Measurements from ENCODE around the gene YPEL1. TPM values are rescaled to one million over a fixed set of nuclear protein-coding genes. Genes with fewer than 3 reads are reported as not detected.

The YPEL1 gene
- total RNA-seq, 1 donor from 2014 or later: 0.26 TPM

DNA sequence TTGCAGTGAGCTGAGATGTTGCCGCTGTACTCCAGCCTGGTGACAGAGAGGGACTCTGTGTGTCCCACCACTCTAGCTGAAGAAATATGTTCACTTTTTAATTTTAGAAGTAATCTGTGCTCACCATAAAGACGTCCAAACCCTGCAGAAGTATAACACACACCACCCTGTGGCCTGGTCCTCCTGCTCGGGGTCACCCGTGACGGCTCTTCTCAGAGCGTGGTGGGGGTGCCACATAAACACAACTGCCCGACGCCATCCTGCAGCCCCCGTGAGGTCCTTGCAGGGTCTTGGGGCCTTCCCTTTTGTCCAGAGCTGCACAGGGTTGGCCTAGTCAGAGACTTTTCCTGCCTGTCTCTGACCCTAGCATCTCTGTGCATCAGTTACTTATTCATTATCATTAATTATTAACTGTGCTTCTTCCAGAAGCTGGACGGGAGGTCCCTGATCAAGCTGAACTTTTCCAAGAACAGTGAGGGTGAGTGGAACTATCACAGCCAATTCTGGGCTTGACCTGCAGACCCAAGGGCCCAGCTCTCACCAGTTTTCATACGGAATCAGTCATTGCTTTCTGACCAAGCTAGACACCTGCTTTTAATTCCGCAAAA lies 60.9 kb downstream of the YPEL1 start:
- DNase-seq (ENCODE audit: low read depth) (no peak), FAIRE-seq (no peak)
- H3K27me3 ChIP-seq (ENCODE audit: control insufficient read depth, insufficient read depth, low read length): no peaks in the 10 kb centered on the region
- H3K36me3 ChIP-seq (ENCODE audit: control insufficient read depth, insufficient read depth, low read length): peaks cover 16% of the 10 kb centered on the region
- H3K4me3 ChIP-seq (ENCODE audit: low read depth, low read length): no peak overlapping the region
- no peak for TF ChIP-seq CTCF (IDR thresholded peaks at IDR 0.05; ENCODE audit: insufficient read depth, low read length, severe bottlenecking)

GRCh38 chr22:21673534-21674321 lies 61.9 kb downstream of the YPEL1 start:
- FAIRE-seq (no peak), DNase-seq (ENCODE audit: low read depth) (no peak)
- Histone ChIP-seq H3K36me3 (ENCODE audit: control insufficient read depth, insufficient read depth, low read length) (peaks cover 16% of the 10 kb centered on the region), H3K27me3 (ENCODE audit: control insufficient read depth, insufficient read depth, low read length) (no peaks in the 10 kb centered on the region), H3K4me3 (ENCODE audit: low read depth, low read length) (no peak overlapping the region)
- no peak for TF ChIP-seq CTCF (IDR thresholded peaks at IDR 0.05; ENCODE audit: insufficient read depth, low read length, severe bottlenecking)

DNA sequence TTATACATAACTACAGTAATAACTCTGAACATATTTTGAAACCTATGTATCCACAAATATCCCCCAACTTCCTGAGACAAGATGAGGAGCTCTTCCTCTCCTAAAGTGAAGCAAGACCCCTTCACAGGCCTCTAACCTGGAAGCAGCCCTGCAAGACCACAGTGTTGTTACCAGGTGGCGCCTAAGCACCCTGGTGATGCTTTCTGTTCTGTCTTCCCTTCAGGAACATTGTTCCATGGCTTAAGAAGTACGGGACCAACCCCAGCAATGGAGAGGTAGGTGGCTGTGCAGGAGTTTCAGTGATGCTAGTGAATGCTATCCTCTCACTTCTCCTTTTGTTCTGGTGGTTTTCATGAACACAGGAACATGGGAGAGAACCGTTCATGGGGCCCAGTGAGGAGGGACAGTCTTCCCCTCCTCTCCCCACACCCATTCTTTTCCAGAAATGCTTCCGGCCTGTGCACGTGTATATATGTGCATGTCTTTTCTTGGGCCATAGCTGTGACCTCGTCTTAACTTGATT lies 63.4 kb downstream of the YPEL1 start:
- TF ChIP-seq CTCF (IDR thresholded peaks at IDR 0.05; ENCODE audit: insufficient read depth, low read length, severe bottlenecking): no peak
- Histone ChIP-seq H3K36me3 (ENCODE audit: control insufficient read depth, insufficient read depth, low read length) (peaks cover 16% of the 10 kb centered on the region), H3K4me3 (ENCODE audit: low read depth, low read length) (no peak overlapping the region), H3K27me3 (ENCODE audit: control insufficient read depth, insufficient read depth, low read length) (no peaks in the 10 kb centered on the region)
- FAIRE-seq (no peak), DNase-seq (ENCODE audit: low read depth) (no peak)

- TF ChIP-seq CTCF (IDR thresholded peaks at IDR 0.05; ENCODE audit: insufficient read depth, low read length, severe bottlenecking): no peak
- Histone ChIP-seq H3K27me3 (ENCODE audit: control insufficient read depth, insufficient read depth, low read length) (no peaks in the 10 kb centered on the region), H3K4me3 (ENCODE audit: low read depth, low read length) (no peak overlapping the region), H3K36me3 (ENCODE audit: control insufficient read depth, insufficient read depth, low read length) (peaks cover 11% of the 10 kb centered on the region)
- no peak for FAIRE-seq
- peak; percentile 21 for DNase-seq (ENCODE audit: low read depth)
These were observed 66.6 kb downstream of the YPEL1 start for GRCh38 chr22:21669026-21669425.

- Histone ChIP-seq H3K27me3 (ENCODE audit: control insufficient read depth, insufficient read depth, low read length) (no peaks in the 10 kb centered on the region), H3K4me3 (ENCODE audit: low read depth, low read length) (peak overlapping the region; percentile 88), H3K36me3 (ENCODE audit: control insufficient read depth, insufficient read depth, low read length) (peaks cover 2% of the 10 kb centered on the region)
- TF ChIP-seq CTCF (IDR thresholded peaks at IDR 0.05; ENCODE audit: insufficient read depth, low read length, severe bottlenecking): no peak
- DNase-seq (ENCODE audit: low read depth) (no peak), FAIRE-seq (no peak)
These were observed 68.8 kb downstream of the YPEL1 start for GRCh38 chr22:21666786-21667185.

Measured in bronchial epithelial cell (primary cell).